CD4-positive, alpha-beta T cell (primary cell): ENCODE results near the gene GMEB2. TPM values are rescaled to one million over a fixed set of nuclear protein-coding genes. Genes with fewer than 3 reads are reported as not detected.
"Not testable (repeated sequence)": the region's sequence is repeated elsewhere in the genome, so short reads cannot be mapped to it uniquely, and the experiment has no call there.

Experiments used
- ATAC-seq: fragments of 200-7000 bp; cut with Tn5 transposase; one replicate; pipeline ENCODE4 v1.10.0; 2022; ENCODE audit warnings: mild to moderate bottlenecking; ENCODE audit not compliant: poor library complexity
- CTCF ChIA-PET: fragments of 350-600 bp; sonication (Branson Sonifier 250); formaldehyde crosslinking; loops from one replicate; lab custom pipeline; 2021; ENCODE audit warnings: antibody characterized with exemption, inconsistent platforms; lab: Charles Lee
- POLR2A ChIA-PET: fragments of 350-600 bp; sonication (Branson Sonifier 250); formaldehyde crosslinking; loops from one replicate; lab custom pipeline; 2021; ENCODE audit warnings: antibody characterized with exemption, inconsistent platforms; lab: Charles Lee
- DNase-seq, 14 experiments: peaks; one replicate each; pipeline ENCODE4 v3.0.0-alpha.2; 2013 to 2020; ENCODE audit warnings: mixed read lengths in 2 of 14
- H3K27ac ChIP-seq, 2 donors: one replicate each; pipeline versions ENCODE4 v1.5.1 to v1.7.0; 2013; ENCODE audit warnings: low read length in 2 of 2, low read depth in 1 of 2, mild to moderate bottlenecking in 1 of 2
- H3K27me3 ChIP-seq, 2 experiments: 1 replicate in 1 of 2; 2 replicates in 1 of 2; pipeline versions ENCODE4 v1.6.1 to v1.7.0; 2013; ENCODE audit warnings: low read length in 2 of 2, control low read depth in 1 of 2, mild to moderate bottlenecking in 1 of 2, moderate library complexity in 1 of 2; ENCODE audit not compliant: insufficient read depth in 2 of 2, control insufficient read depth in 1 of 2
- H3K36me3 ChIP-seq: one replicate; pipeline ENCODE4 v1.6.1; 2013; ENCODE audit warnings: low read length, control low read depth; ENCODE audit not compliant: insufficient read depth
- H3K4me1 ChIP-seq: one replicate; pipeline ENCODE4 v1.6.1; 2013; ENCODE audit warnings: low read length, control low read depth; ENCODE audit not compliant: insufficient read depth
- H3K4me3 ChIP-seq: one replicate; pipeline ENCODE4 v1.5.1; 2013; ENCODE audit warnings: mild to moderate bottlenecking, low read length, moderate library complexity
- H3K9me3 ChIP-seq, 2 experiments: 1 replicate in 1 of 2; 2 replicates in 1 of 2; pipeline versions ENCODE4 v1.6.1 to v1.7.0; 2013; ENCODE audit warnings: low read length in 2 of 2, mild to moderate bottlenecking in 2 of 2, control low read depth in 1 of 2, moderate library complexity in 1 of 2; ENCODE audit not compliant: control insufficient read depth in 1 of 2, insufficient read depth in 1 of 2
- H3K27ac Mint-ChIP-seq: one replicate; pipeline ENCODE4 v1.8.0; 2020; ENCODE audit warnings: mixed read lengths
- H3K27me3 Mint-ChIP-seq: one replicate; pipeline ENCODE4 v1.8.0; 2021; ENCODE audit warnings: mixed read lengths
- H3K36me3 Mint-ChIP-seq: one replicate; pipeline ENCODE4 v1.8.0; 2021; ENCODE audit warnings: low read depth, mixed read lengths
- H3K4me1 Mint-ChIP-seq: one replicate; pipeline ENCODE4 v1.8.0; 2021; ENCODE audit warnings: low read depth, mixed read lengths
- H3K4me3 Mint-ChIP-seq: one replicate; pipeline ENCODE4 v1.8.0; 2020; ENCODE audit warnings: mild to moderate bottlenecking, mixed read lengths
- H3K9me3 Mint-ChIP-seq: one replicate; pipeline ENCODE4 v1.8.0; 2020; ENCODE audit warnings: mixed read lengths
- intact Hi-C, 2 experiments: fragments of 100-400 bp; cut with DNase I in 1 of 2; cut with micrococcal nuclease in 1 of 2; formaldehyde crosslinking; loops; one replicate each; pipeline versions ENCODE4 v1.15.1 to v1.9.0; 2023 to 2025; cut with DNase I, micrococcal nuclease
- total RNA-seq, 174 experiments: library from RNA in 2 of 174; stranded (reverse) in 2 of 174; gene quantifications; one replicate each; pipeline ENCODE4 v1.2.3 and lab custom pipeline; 2021 to 2026
- TF ChIP-seq, protein P1 (sequence below): fragments of 200-600 bp; IDR thresholded peaks from one replicate; pipeline ENCODE4 v1.8.0; 2022; ENCODE audit warnings: antibody characterized with exemption, mild to moderate bottlenecking

Gene GMEB2
- total RNA-seq, 2 experiments from 2014 or later, result 32.9 to 34.0 TPM

GRCh38 chr20:63672666-63673065 is 45.8 kb upstream of the GMEB2 start:
- no peak overlapping the region for H3K4me3 ChIP-seq
- TF ChIP-seq, protein P1, sequence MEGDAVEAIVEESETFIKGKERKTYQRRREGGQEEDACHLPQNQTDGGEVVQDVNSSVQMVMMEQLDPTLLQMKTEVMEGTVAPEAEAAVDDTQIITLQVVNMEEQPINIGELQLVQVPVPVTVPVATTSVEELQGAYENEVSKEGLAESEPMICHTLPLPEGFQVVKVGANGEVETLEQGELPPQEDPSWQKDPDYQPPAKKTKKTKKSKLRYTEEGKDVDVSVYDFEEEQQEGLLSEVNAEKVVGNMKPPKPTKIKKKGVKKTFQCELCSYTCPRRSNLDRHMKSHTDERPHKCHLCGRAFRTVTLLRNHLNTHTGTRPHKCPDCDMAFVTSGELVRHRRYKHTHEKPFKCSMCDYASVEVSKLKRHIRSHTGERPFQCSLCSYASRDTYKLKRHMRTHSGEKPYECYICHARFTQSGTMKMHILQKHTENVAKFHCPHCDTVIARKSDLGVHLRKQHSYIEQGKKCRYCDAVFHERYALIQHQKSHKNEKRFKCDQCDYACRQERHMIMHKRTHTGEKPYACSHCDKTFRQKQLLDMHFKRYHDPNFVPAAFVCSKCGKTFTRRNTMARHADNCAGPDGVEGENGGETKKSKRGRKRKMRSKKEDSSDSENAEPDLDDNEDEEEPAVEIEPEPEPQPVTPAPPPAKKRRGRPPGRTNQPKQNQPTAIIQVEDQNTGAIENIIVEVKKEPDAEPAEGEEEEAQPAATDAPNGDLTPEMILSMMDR, result no peak
- H3K36me3 ChIP-seq, result peaks cover 1% of the 10 kb centered on the region
- no peaks in the 10 kb centered on the region for H3K4me1 Mint-ChIP-seq
- DNase-seq, result no peak
- no peaks in the 10 kb centered on the region for H3K27me3 ChIP-seq
- no peaks in the 10 kb centered on the region for H3K4me1 ChIP-seq
- no peak overlapping the region for H3K27ac ChIP-seq
- peaks cover 32% of the 10 kb centered on the region for H3K36me3 Mint-ChIP-seq
- no peaks in the 10 kb centered on the region for H3K9me3 ChIP-seq
- intact Hi-C loops, result no loop called here
- H3K27ac Mint-ChIP-seq, result no peak overlapping the region
- no peak for ATAC-seq
- H3K4me3 Mint-ChIP-seq, result no peak overlapping the region
- H3K27me3 Mint-ChIP-seq, result no peaks in the 10 kb centered on the region
- H3K9me3 Mint-ChIP-seq, result no peaks in the 10 kb centered on the region
- ChIA-PET POLR2A (no interaction called here), CTCF (no interaction called here)

DNA sequence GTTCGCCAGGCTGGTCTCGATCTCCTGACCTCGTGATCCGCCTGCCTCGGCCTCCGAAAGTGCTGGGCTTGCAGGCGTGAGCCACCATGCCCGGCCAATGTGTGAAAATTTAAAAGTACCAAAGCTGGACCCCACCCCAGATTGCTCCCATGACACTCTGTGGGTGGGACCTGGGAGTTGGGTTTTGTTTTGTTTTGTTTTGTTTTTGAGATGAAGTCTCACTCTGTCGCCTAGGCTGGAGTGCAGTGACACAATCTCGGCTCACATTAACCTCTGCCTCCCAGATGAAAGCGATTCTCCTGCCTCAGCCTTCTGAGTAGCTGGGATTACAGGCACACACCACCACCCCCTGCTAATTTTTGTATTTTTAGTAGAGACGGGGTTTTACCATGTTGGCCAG is 44.8 kb upstream of the GMEB2 start:
- H3K27ac Mint-ChIP-seq, H3K36me3 ChIP-seq, H3K4me1 Mint-ChIP-seq, H3K27me3 Mint-ChIP-seq, H3K4me1 ChIP-seq, DNase-seq, H3K9me3 Mint-ChIP-seq, H3K4me3 ChIP-seq, ATAC-seq, CTCF ChIA-PET, H3K9me3 ChIP-seq, H3K4me3 Mint-ChIP-seq, POLR2A ChIA-PET, H3K27ac ChIP-seq, H3K27me3 ChIP-seq, intact Hi-C loops: not testable (repeated sequence)
- H3K36me3 Mint-ChIP-seq, result peaks cover 32% of the 10 kb centered on the region

DNA sequence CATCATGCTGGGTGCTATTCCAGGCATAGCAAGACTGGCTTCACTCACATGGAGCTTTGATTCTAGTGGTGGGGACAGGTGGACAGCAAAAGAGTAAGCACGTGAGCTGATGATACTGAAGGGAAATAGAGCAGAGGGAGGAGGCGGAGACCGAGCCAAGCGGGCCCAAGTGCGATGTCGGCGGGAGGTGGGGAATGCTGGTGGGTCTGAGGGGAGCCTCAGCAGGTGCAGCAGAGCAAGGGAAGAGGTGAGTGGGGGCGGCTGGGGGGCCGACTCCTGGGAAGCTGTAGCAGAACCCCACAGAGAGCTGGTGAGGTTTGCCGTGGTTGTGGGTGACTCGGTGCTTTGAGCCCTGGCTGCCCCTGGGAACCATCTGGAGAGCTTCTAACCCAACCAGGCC is 41.5 kb upstream of the GMEB2 start:
- no peaks in the 10 kb centered on the region for H3K9me3 ChIP-seq
- peaks cover 24% of the 10 kb centered on the region for H3K36me3 Mint-ChIP-seq
- no peaks in the 10 kb centered on the region for H3K27me3 ChIP-seq
- no peaks in the 10 kb centered on the region for H3K4me1 ChIP-seq
- H3K27ac ChIP-seq, result no peak overlapping the region
- intact Hi-C loops, result no loop called here
- no peaks in the 10 kb centered on the region for H3K4me1 Mint-ChIP-seq
- no peaks in the 10 kb centered on the region for H3K27me3 Mint-ChIP-seq
- DNase-seq, result no peak
- H3K27ac Mint-ChIP-seq, result no peak overlapping the region
- H3K36me3 ChIP-seq, result peaks cover 23% of the 10 kb centered on the region
- no peaks in the 10 kb centered on the region for H3K9me3 Mint-ChIP-seq
- H3K4me3 Mint-ChIP-seq, result no peak overlapping the region
- no peak overlapping the region for H3K4me3 ChIP-seq
- ChIA-PET POLR2A (no interaction called here), CTCF (no interaction called here)
- TF ChIP-seq, protein P1, result no peak
- no peak for ATAC-seq

GRCh38 chr20:63667858-63668257 is 41.0 kb upstream of the GMEB2 start:
- DNase-seq (no peak), ATAC-seq (no peak)
- no peaks in the 10 kb centered on the region for H3K27me3 Mint-ChIP-seq
- no peak overlapping the region for H3K27ac ChIP-seq
- POLR2A ChIA-PET, result no interaction called here
- intact Hi-C loops, result no loop called here
- H3K4me1 Mint-ChIP-seq, result no peaks in the 10 kb centered on the region
- TF ChIP-seq, protein P1, result no peak
- no peaks in the 10 kb centered on the region for H3K27me3 ChIP-seq
- H3K4me3 ChIP-seq, result no peak overlapping the region
- H3K36me3 ChIP-seq, result peaks cover 28% of the 10 kb centered on the region
- CTCF ChIA-PET, result no interaction called here
- H3K4me1 ChIP-seq, result no peaks in the 10 kb centered on the region
- no peak overlapping the region for H3K4me3 Mint-ChIP-seq
- no peak overlapping the region for H3K27ac Mint-ChIP-seq
- H3K9me3 Mint-ChIP-seq, result no peaks in the 10 kb centered on the region
- peaks cover 24% of the 10 kb centered on the region for H3K36me3 Mint-ChIP-seq
- no peaks in the 10 kb centered on the region for H3K9me3 ChIP-seq
